Mammary epithelial cell (primary cell): ENCODE results near the gene DDX60.

Experiments
- CTCF ChIP-seq, 2 donors: IDR thresholded peaks in 1 of 2; conservative IDR thresholded peaks in 1 of 2; 2 replicates each; pipeline ENCODE4 v1.5.1; 2011 to 2012; ENCODE audit warnings: inconsistent platforms in 2 of 2, low read length in 2 of 2, mild to moderate bottlenecking in 2 of 2, control low read depth in 1 of 2, low read depth in 1 of 2; ENCODE audit not compliant: insufficient read depth in 1 of 2; ENCODE audit errors: extremely low read depth in 1 of 2
- EZH2 ChIP-seq: IDR thresholded peaks from 2 replicates; pipeline ENCODE4 v1.6.1; 2012; ENCODE audit warnings: low read length, inconsistent platforms, borderline replicate concordance

DNA sequence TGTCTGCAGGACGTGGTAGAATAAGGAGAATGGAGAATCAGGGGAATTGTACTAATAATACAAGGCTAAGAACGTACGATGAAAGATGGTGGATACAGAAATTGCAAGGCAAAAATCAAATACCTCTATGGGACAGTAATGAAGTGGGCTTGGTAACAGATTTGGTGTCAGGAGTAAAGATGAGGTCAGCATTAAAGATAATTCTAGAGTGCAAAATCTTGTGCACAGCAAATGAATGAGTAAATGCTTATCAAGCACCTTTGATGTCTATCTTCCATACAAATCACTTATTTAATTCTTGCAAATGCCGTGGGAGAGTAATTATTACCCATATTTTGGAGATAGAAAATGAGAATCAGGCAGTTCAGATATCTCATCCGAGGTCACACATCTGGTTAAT is 70.9 kb downstream of the DDX60 start:
- TF ChIP-seq CTCF (conservative IDR thresholded peaks at IDR 0.05 in 1 of 2, IDR thresholded peaks at IDR 0.05 in 1 of 2; ENCODE audit: extremely low read depth in 1 of 2, insufficient read depth in 1 of 2, low read depth in 1 of 2, low read length in 2 of 2) (no peak), EZH2 (no peak)
